HEK293T (cell line): ENCODE data around the gene SHMT2.

ENCODE experiments used
- ARNT ChIP-seq: fragments of 450-650 bp; IDR thresholded peaks from 2 replicates; pipeline ENCODE4 v1.6.1; 2017; ENCODE audit warnings: mild to moderate bottlenecking
- BHLHE40 ChIP-seq: fragments of 450-650 bp; IDR thresholded peaks from 2 replicates; pipeline ENCODE4 v1.6.1; 2016; ENCODE audit warnings: mild to moderate bottlenecking, moderate library complexity, borderline replicate concordance
- CTBP1 ChIP-seq: fragments of 450-650 bp; IDR thresholded peaks from 2 replicates; pipeline ENCODE4 v1.6.1; 2016; ENCODE audit warnings: borderline replicate concordance
- ELF4 ChIP-seq: fragments of 450-650 bp; IDR thresholded peaks from 2 replicates; pipeline ENCODE4 v1.6.1; 2017; ENCODE audit warnings: antibody characterized with exemption
- FOXK2 ChIP-seq: fragments of 450-650 bp; IDR thresholded peaks from 2 replicates; pipeline ENCODE4 v1.6.1; 2016; ENCODE audit warnings: mild to moderate bottlenecking
- FOXM1 ChIP-seq: fragments of 450-650 bp; IDR thresholded peaks from 2 replicates; pipeline ENCODE4 v1.6.1; 2017; ENCODE audit warnings: mild to moderate bottlenecking, borderline replicate concordance
- LEF1 ChIP-seq: fragments of 450-650 bp; IDR thresholded peaks from 2 replicates; pipeline ENCODE4 v1.6.1; 2017; ENCODE audit warnings: mild to moderate bottlenecking, borderline replicate concordance
- NFRKB ChIP-seq: fragments of 450-650 bp; IDR thresholded peaks from 2 replicates; pipeline ENCODE4 v1.6.1; 2016; ENCODE audit warnings: mild to moderate bottlenecking, moderate library complexity
- SP1 ChIP-seq: fragments of 450-650 bp; IDR thresholded peaks from 2 replicates; pipeline ENCODE4 v1.6.1; 2017
- TARDBP ChIP-seq: fragments of 450-650 bp; IDR thresholded peaks from 2 replicates; pipeline ENCODE4 v1.6.1; 2016

GRCh38 chr12:57276935-57277563 is 47.5 kb downstream of the SHMT2 start:
- TF ChIP-seq SP1 (no peak), BHLHE40 (no peak), LEF1 (no peak), ARNT (no peak), FOXK2 (no peak), FOXM1 (no peak), NFRKB (no peak), CTBP1 (no peak), ELF4 (no peak), TARDBP (no peak)
